ENCODE data around the gene SYNE2. TPM values are rescaled to one million over a fixed set of nuclear protein-coding genes. Genes with fewer than 3 reads are reported as not detected.

SYNE2 gene
- total RNA-seq, 1 experiment from 2014 or later: 94.2 TPM

- H3K79me2 ChIP-seq (ENCODE audit: low read depth): no peaks in the 10 kb centered on the region
- no peak overlapping the region for H3K27ac ChIP-seq
- no peak overlapping the region for H3K4me2 ChIP-seq
- no peaks in the 10 kb centered on the region for H3K36me3 ChIP-seq (ENCODE audit: low read depth)
- no TSS peak for BruUV-seq (replicated peaks)
- TF ChIP-seq CTCF (conservative IDR thresholded peaks at IDR 0.05) (no peak), EZH2 (IDR thresholded peaks at IDR 0.05; ENCODE audit: low read depth) (no peak)
- H3F3A ChIP-seq (ENCODE audit: insufficient read depth, low read depth): no peaks in the 10 kb centered on the region
- no peaks in the 10 kb centered on the region for H3K9me2 ChIP-seq (ENCODE audit: insufficient read depth)
- CTCF ChIA-PET: no interaction called here
- POLR2A ChIA-PET (ENCODE audit: unreplicated experiment): no interaction called here
- no peak overlapping the region for H2AFZ ChIP-seq
- no peaks in the 10 kb centered on the region for H4K20me1 ChIP-seq (ENCODE audit: insufficient read depth)
- H3K27me3 ChIP-seq (ENCODE audit: insufficient read depth, low read depth): no peaks in the 10 kb centered on the region
- intact Hi-C loops (cut with micrococcal nuclease; ENCODE audit: unreplicated experiment): loop anchor here (5.0 kb wide), 1 partner anchor 88 kb away; the partner anchor contains the start of gene SYNE2
- DNase-seq: no peak
- no peaks in the 10 kb centered on the region for H3K4me1 ChIP-seq (replicated peaks; ENCODE audit: insufficient read depth)
- no peak overlapping the region for H3K4me3 ChIP-seq
- H3K9me3 ChIP-seq (ENCODE audit: insufficient read depth, low read depth): no peaks in the 10 kb centered on the region
These were observed 87.6 kb downstream of the SYNE2 start for GRCh38 chr14:63940387-63940786.

- Histone ChIP-seq H3K79me2 (ENCODE audit: low read depth) (no peaks in the 10 kb centered on the region), H3K9me2 (ENCODE audit: insufficient read depth) (no peaks in the 10 kb centered on the region), H3K27me3 (ENCODE audit: insufficient read depth, low read depth) (no peaks in the 10 kb centered on the region), H3K4me1 (replicated peaks; ENCODE audit: insufficient read depth) (no peaks in the 10 kb centered on the region), H4K20me1 (ENCODE audit: insufficient read depth) (no peaks in the 10 kb centered on the region), H3F3A (ENCODE audit: insufficient read depth, low read depth) (no peaks in the 10 kb centered on the region), H3K4me2 (no peak overlapping the region), H3K9me3 (ENCODE audit: insufficient read depth, low read depth) (no peaks in the 10 kb centered on the region), H3K27ac (no peak overlapping the region), H3K4me3 (no peak overlapping the region), H3K36me3 (ENCODE audit: low read depth) (no peaks in the 10 kb centered on the region), H2AFZ (no peak overlapping the region)
- POLR2A ChIA-PET (ENCODE audit: unreplicated experiment): no interaction called here
- CTCF ChIA-PET: no interaction called here
- BruUV-seq (replicated peaks): no TSS peak
- no peak for TF ChIP-seq EZH2 (IDR thresholded peaks at IDR 0.05; ENCODE audit: low read depth)
- no peak for TF ChIP-seq CTCF (conservative IDR thresholded peaks at IDR 0.05)
- no peak for DNase-seq
- intact Hi-C loops (cut with micrococcal nuclease; ENCODE audit: unreplicated experiment): loop anchor here (5.0 kb wide), 1 partner anchor 89 kb away; the partner anchor contains the start of gene SYNE2
These were observed 88.2 kb downstream of the SYNE2 start for GRCh38 chr14:63941023-63941422.

GRCh38 chr14:63949696-63950095 is 96.9 kb downstream of the SYNE2 start:
- Histone ChIP-seq H3K27ac (no peak overlapping the region), H3K4me3 (no peak overlapping the region), H3K9me3 (ENCODE audit: insufficient read depth, low read depth) (no peaks in the 10 kb centered on the region), H2AFZ (no peak overlapping the region), H4K20me1 (ENCODE audit: insufficient read depth) (no peaks in the 10 kb centered on the region), H3K27me3 (ENCODE audit: insufficient read depth, low read depth) (no peaks in the 10 kb centered on the region), H3F3A (ENCODE audit: insufficient read depth, low read depth) (no peaks in the 10 kb centered on the region), H3K9me2 (ENCODE audit: insufficient read depth) (no peaks in the 10 kb centered on the region), H3K4me1 (replicated peaks; ENCODE audit: insufficient read depth) (no peaks in the 10 kb centered on the region), H3K4me2 (no peak overlapping the region), H3K36me3 (ENCODE audit: low read depth) (no peaks in the 10 kb centered on the region), H3K79me2 (ENCODE audit: low read depth) (no peaks in the 10 kb centered on the region)
- no peak for TF ChIP-seq EZH2 (IDR thresholded peaks at IDR 0.05; ENCODE audit: low read depth)
- no peak for TF ChIP-seq CTCF (conservative IDR thresholded peaks at IDR 0.05)
- intact Hi-C loops (cut with micrococcal nuclease; ENCODE audit: unreplicated experiment): no loop called here
- no TSS peak for BruUV-seq (replicated peaks)
- DNase-seq: no peak
- CTCF ChIA-PET: no interaction called here
- POLR2A ChIA-PET (ENCODE audit: unreplicated experiment): no interaction called here

Measured in PC-9 (cell line).